HG02973 (cell line): ENCODE results near the gene TANGO2.

ENCODE experiments used
- ATAC-seq: cut with Tn5 transposase; IDR thresholded peaks from one replicate; pipeline ENCODE4 v1.9.1; 2021; ENCODE audit warnings: moderate library complexity; ENCODE audit not compliant: unreplicated experiment

Gene TANGO2

GRCh38 chr22:20020533-20021195 is at the start of gene TANGO2:
Gene TANGO2, plus strand, starts transcription at chr22:20021110. Its CDS starts 15,689 bp downstream, at chr22:20036799.
- peak; percentile 62 for ATAC-seq

- no peak for ATAC-seq
Observed at GRCh38 chr22:19971276-19972124, 49.4 kb upstream of the TANGO2 start.

- ATAC-seq: no peak
Observed at GRCh38 chr22:19972251-19972650, 48.7 kb upstream of the TANGO2 start.

- ATAC-seq: no peak
Observed at GRCh38 chr22:19972652-19973550, 48.0 kb upstream of the TANGO2 start.

GRCh38 chr22:19973551-19974267 is 47.2 kb upstream of the TANGO2 start:
- ATAC-seq: no peak

- no peak for ATAC-seq
Observed at GRCh38 chr22:19974268-19974861, 46.5 kb upstream of the TANGO2 start.

GRCh38 chr22:19974935-19975706 is 45.8 kb upstream of the TANGO2 start:
- no peak for ATAC-seq

- no peak for ATAC-seq
Observed at GRCh38 chr22:19975707-19976035, 45.2 kb upstream of the TANGO2 start.

- no peak for ATAC-seq
Observed at GRCh38 chr22:19976671-19977070, 44.2 kb upstream of the TANGO2 start.

- ATAC-seq: no peak
Observed at GRCh38 chr22:19977296-19978243, 43.3 kb upstream of the TANGO2 start.

GRCh38 chr22:19978748-19979147 is 42.2 kb upstream of the TANGO2 start:
- ATAC-seq: no peak

GRCh38 chr22:19979712-19980493 is 41.0 kb upstream of the TANGO2 start:
- ATAC-seq: no peak

GRCh38 chr22:19980766-19981165 is 40.1 kb upstream of the TANGO2 start:
- no peak for ATAC-seq

GRCh38 chr22:19981171-19981960 is 39.5 kb upstream of the TANGO2 start:
- ATAC-seq: no peak

GRCh38 chr22:19981961-19982920 is 38.7 kb upstream of the TANGO2 start:
- ATAC-seq: no peak
